Activated T-helper 1 cell treated with anti-CD3 and anti-CD28 coated beads, Interleukin-2, amount 50 U/mL, for 16 hours (primary cell): Measurements from ENCODE around the gene KDM2A.

ENCODE experiments used
- DNase-seq, 2 donors: peaks; one replicate each; pipeline ENCODE4 v3.0.0-alpha.2; 2020; ENCODE audit warnings: low read depth in 1 of 2, low spot score in 1 of 2

Gene KDM2A

GRCh38 chr11:67271205-67271540, 152.1 kb downstream of the KDM2A start:
- DNase-seq = no peak

GRCh38 chr11:67271541-67272284, 152.7 kb downstream of the KDM2A start:
- peak; percentile 5 to 43 for DNase-seq

GRCh38 chr11:67272327-67273259, 153.5 kb downstream of the KDM2A start:
- DNase-seq = no peak

- DNase-seq = no peak
Observed at GRCh38 chr11:67273260-67273990, 154.4 kb downstream of the KDM2A start.

- peak in 1 of 2 donors; percentile 3 for DNase-seq
Observed at GRCh38 chr11:67274768-67275605, 155.9 kb downstream of the KDM2A start.

- peak in 1 of 2 donors; percentile 4 for DNase-seq
Observed at GRCh38 chr11:67275606-67276409, 156.7 kb downstream of the KDM2A start.

GRCh38 chr11:67276781-67277230, 157.7 kb downstream of the KDM2A start:
- no peak for DNase-seq

- DNase-seq = peak; percentile 81 to 82
Observed at GRCh38 chr11:67277231-67277961, 158.3 kb downstream of the KDM2A start.

- no peak for DNase-seq
Observed at GRCh38 chr11:67278135-67278938, 159.3 kb downstream of the KDM2A start.

GRCh38 chr11:67278939-67279588, 160.0 kb downstream of the KDM2A start:
- DNase-seq = no peak

GRCh38 chr11:67279589-67280340, 160.7 kb downstream of the KDM2A start:
- DNase-seq = no peak

GRCh38 chr11:67280341-67280787, 161.3 kb downstream of the KDM2A start:
- no peak for DNase-seq

- DNase-seq = no peak
Observed at GRCh38 chr11:67280788-67281551, 161.9 kb downstream of the KDM2A start.

GRCh38 chr11:67281552-67282150, 162.6 kb downstream of the KDM2A start:
- DNase-seq = no peak

GRCh38 chr11:67282155-67282875, 163.3 kb downstream of the KDM2A start:
- DNase-seq = no peak
